Parathyroid adenoma (tissue), 2 donors: ENCODE results near the gene FAM120B.

Experiments used
- H2AFZ ChIP-seq: fragments of 300-600 bp; sonication (generic); one replicate; pipeline ENCODE4 v1.7.0; 2017; ENCODE audit warnings: antibody characterized with exemption, mild to moderate bottlenecking
- H3K27ac ChIP-seq: fragments of 300-600 bp; sonication (generic); one replicate; pipeline ENCODE4 v1.7.0; 2017
- H3K27me3 ChIP-seq: fragments of 300-600 bp; sonication (generic); one replicate; pipeline ENCODE4 v1.7.0; 2017; ENCODE audit warnings: low read length; ENCODE audit not compliant: control insufficient read depth, insufficient read depth
- H3K36me3 ChIP-seq: fragments of 300-600 bp; sonication (generic); one replicate; pipeline ENCODE4 v1.7.0; 2017; ENCODE audit warnings: low read length; ENCODE audit not compliant: control insufficient read depth, insufficient read depth
- H3K4me1 ChIP-seq: fragments of 300-600 bp; sonication (generic); one replicate; pipeline ENCODE4 v1.7.0; 2017; ENCODE audit warnings: control low read depth
- H3K4me2 ChIP-seq: fragments of 300-600 bp; sonication (generic); one replicate; pipeline ENCODE4 v1.7.0; 2017; ENCODE audit warnings: low read length
- H3K4me3 ChIP-seq: fragments of 300-600 bp; sonication (generic); one replicate; pipeline ENCODE4 v1.7.0; 2017; ENCODE audit warnings: low read depth, low read length
- H3K79me2 ChIP-seq: fragments of 300-600 bp; sonication (generic); one replicate; pipeline ENCODE4 v1.7.0; 2017; ENCODE audit warnings: control low read depth
- H3K9ac ChIP-seq: fragments of 300-600 bp; sonication (generic); one replicate; pipeline ENCODE4 v1.7.0; 2017; ENCODE audit warnings: mild to moderate bottlenecking
- H3K9me3 ChIP-seq: fragments of 300-600 bp; sonication (generic); one replicate; pipeline ENCODE4 v1.7.0; 2017; ENCODE audit warnings: low read length; ENCODE audit not compliant: control insufficient read depth
- CTCF ChIP-seq: fragments of 300-600 bp; sonication (generic); IDR thresholded peaks from one replicate; pipeline ENCODE4 v1.7.0; 2017; ENCODE audit warnings: antibody characterized with exemption, mild to moderate bottlenecking
- donor health status: primary hyperparathyroidism.

FAM120B gene

GRCh38 chr6:170296746-170297575 lies 9.6 kb upstream of the FAM120B start:
- no peak overlapping the region for H3K27ac ChIP-seq
- H2AFZ ChIP-seq, result no peak overlapping the region
- H3K4me1 ChIP-seq, result peaks cover 8% of the 10 kb centered on the region
- TF ChIP-seq CTCF, result no peak
- H3K4me3 ChIP-seq, result no peak overlapping the region
- H3K4me2 ChIP-seq, result no peak overlapping the region
- no peaks in the 10 kb centered on the region for H3K79me2 ChIP-seq
- peaks cover 7% of the 10 kb centered on the region for H3K27me3 ChIP-seq
- no peaks in the 10 kb centered on the region for H3K9me3 ChIP-seq
- no peak overlapping the region for H3K9ac ChIP-seq
- no peaks in the 10 kb centered on the region for H3K36me3 ChIP-seq

GRCh38 chr6:170297576-170298330 lies 8.8 kb upstream of the FAM120B start:
- TF ChIP-seq CTCF, result no peak
- Histone ChIP-seq H3K9me3 (no peaks in the 10 kb centered on the region), H3K9ac (no peak overlapping the region), H3K27me3 (peaks cover 7% of the 10 kb centered on the region), H3K4me2 (no peak overlapping the region), H3K79me2 (no peaks in the 10 kb centered on the region), H3K4me3 (no peak overlapping the region), H3K4me1 (peaks cover 3% of the 10 kb centered on the region), H2AFZ (no peak overlapping the region), H3K27ac (no peak overlapping the region), H3K36me3 (no peaks in the 10 kb centered on the region)

- no peak for TF ChIP-seq CTCF
- H3K9ac ChIP-seq, result no peak overlapping the region
- H3K79me2 ChIP-seq, result no peaks in the 10 kb centered on the region
- no peaks in the 10 kb centered on the region for H3K36me3 ChIP-seq
- H3K4me3 ChIP-seq, result no peak overlapping the region
- H3K4me1 ChIP-seq, result peaks cover 3% of the 10 kb centered on the region
- no peak overlapping the region for H3K27ac ChIP-seq
- no peak overlapping the region for H2AFZ ChIP-seq
- H3K4me2 ChIP-seq, result no peak overlapping the region
- H3K27me3 ChIP-seq, result peaks cover 7% of the 10 kb centered on the region
- H3K9me3 ChIP-seq, result no peaks in the 10 kb centered on the region
These were observed 7.9 kb upstream of the FAM120B start for GRCh38 chr6:170298688-170299087.

GRCh38 chr6:170301184-170301583 lies 5.4 kb upstream of the FAM120B start:
- no peaks in the 10 kb centered on the region for H3K9me3 ChIP-seq
- H2AFZ ChIP-seq, result no peak overlapping the region
- no peak overlapping the region for H3K4me2 ChIP-seq
- H3K36me3 ChIP-seq, result no peaks in the 10 kb centered on the region
- H3K4me3 ChIP-seq, result no peak overlapping the region
- no peak overlapping the region for H3K27ac ChIP-seq
- no peak for TF ChIP-seq CTCF
- no peaks in the 10 kb centered on the region for H3K27me3 ChIP-seq
- no peaks in the 10 kb centered on the region for H3K4me1 ChIP-seq
- peaks cover 8% of the 10 kb centered on the region for H3K79me2 ChIP-seq
- no peak overlapping the region for H3K9ac ChIP-seq
